GM12864 (cell line): ENCODE results near the gene STK11IP.

Experiments
- DNase-seq: peaks from one replicate; pipeline ENCODE4 v3.0.0-alpha.2; 2011; ENCODE audit warnings: low read depth
- H3K4me3 ChIP-seq: 2 replicates; pipeline ENCODE4 v1.5.1; 2011; ENCODE audit warnings: mild to moderate bottlenecking, low read depth, low read length, control low read depth
- CTCF ChIP-seq: IDR thresholded peaks from 2 replicates; pipeline ENCODE4 v1.5.1; 2011; ENCODE audit warnings: low read depth, mild to moderate bottlenecking, moderate library complexity, low read length, control low read depth, inconsistent platforms; ENCODE audit errors: missing control alignments

STK11IP gene

DNA sequence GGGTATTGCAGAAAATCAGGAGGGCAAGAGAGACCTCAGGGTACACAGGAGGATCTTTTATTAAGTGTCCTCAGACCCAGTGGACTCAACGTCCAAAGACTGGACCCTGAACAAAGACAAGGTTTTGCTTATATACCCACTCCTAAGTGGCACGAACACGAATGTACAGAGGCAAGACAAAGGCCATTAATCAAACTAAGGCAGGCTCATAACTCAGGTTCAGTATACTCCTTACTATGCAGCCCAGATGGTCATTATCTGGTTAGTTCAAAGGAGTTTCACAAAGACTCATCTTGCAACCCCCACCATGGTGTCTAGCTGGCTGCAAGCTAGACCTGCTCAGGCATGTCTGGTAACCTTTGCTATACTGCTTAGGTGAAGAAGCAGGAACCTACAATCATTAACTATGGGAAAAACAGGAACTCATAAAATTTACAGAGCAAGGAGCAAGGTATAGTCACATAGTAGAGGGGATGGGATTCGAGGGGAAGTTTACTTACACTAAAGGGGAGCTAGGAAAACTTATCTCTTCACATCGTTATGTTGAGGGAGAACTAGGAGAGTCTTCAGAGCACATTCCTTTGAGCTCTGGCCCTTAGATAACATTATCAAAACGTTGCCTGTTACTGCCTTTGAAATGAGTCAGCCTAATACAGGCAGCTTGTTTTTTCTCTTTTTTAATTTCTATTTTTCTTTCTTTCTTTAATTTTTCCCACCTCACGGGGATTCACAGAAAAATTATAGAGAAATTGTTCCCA lies 63.7 kb downstream of the STK11IP start:
- no peak overlapping the region for H3K4me3 ChIP-seq
- no peak for TF ChIP-seq CTCF
- no peak for DNase-seq

GRCh38 chr2:219661955-219662395 lies 64.3 kb downstream of the STK11IP start:
- no peak for TF ChIP-seq CTCF
- H3K4me3 ChIP-seq = no peak overlapping the region
- DNase-seq = no peak

DNA sequence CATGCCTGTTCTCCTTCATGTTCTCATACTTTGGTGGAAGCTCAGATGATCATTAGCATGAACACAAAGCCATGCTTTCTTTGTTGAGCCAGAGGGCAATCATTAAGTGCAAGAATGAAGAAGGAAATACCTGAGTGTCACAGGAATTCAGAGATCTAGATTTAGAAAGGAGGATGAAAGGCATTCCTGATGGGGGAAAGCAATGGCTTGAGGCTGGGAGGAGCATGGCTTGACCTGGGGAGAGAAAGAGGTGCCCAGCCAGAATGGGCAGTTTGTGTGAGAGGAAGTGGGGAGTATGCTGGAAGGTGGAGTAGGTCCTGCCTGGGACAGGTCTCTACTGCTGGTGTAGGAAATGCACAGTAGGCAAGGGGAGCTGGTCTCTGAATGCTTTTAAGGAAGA lies 64.9 kb downstream of the STK11IP start:
- no peak for DNase-seq
- TF ChIP-seq CTCF = no peak
- H3K4me3 ChIP-seq = no peak overlapping the region

- no peak for TF ChIP-seq CTCF
- no peak overlapping the region for H3K4me3 ChIP-seq
- no peak for DNase-seq
Observed at GRCh38 chr2:219663116-219663762, 65.6 kb downstream of the STK11IP start.

- no peak for DNase-seq
- H3K4me3 ChIP-seq = no peak overlapping the region
- no peak for TF ChIP-seq CTCF
Observed at GRCh38 chr2:219664041-219664440, 66.4 kb downstream of the STK11IP start.

GRCh38 chr2:219664944-219665343 lies 67.3 kb downstream of the STK11IP start:
- DNase-seq = no peak
- TF ChIP-seq CTCF = no peak
- H3K4me3 ChIP-seq = no peak overlapping the region
